Ascending aorta (tissue), 2 donors: ENCODE data around the gene PINK1. TPM values are rescaled to one million over a fixed set of nuclear protein-coding genes. Genes with fewer than 3 reads are reported as not detected.

Source experiments
- DNase-seq, 2 donors: peaks; one replicate each; pipeline ENCODE4 v3.0.0-alpha.2; 2019; ENCODE audit warnings: low spot score in 2 of 2
- H3K27ac ChIP-seq, 2 donors: fragments of 200-600 bp; sonication (generic); one replicate each; pipeline ENCODE4 v1.5.1; 2016 to 2017; ENCODE audit warnings: mild to moderate bottlenecking in 1 of 2
- H3K27me3 ChIP-seq: fragments of 200-600 bp; sonication (generic); one replicate; pipeline ENCODE4 v1.5.1; 2017
- H3K36me3 ChIP-seq, 2 donors: fragments of 200-600 bp; sonication (generic); one replicate each; pipeline ENCODE4 v1.5.1; 2016
- H3K4me1 ChIP-seq, 2 donors: fragments of 200-600 bp; sonication (generic); one replicate each; pipeline ENCODE4 v1.5.1; 2016 to 2017; ENCODE audit warnings: mild to moderate bottlenecking in 1 of 2
- H3K4me3 ChIP-seq, 2 donors: fragments of 200-600 bp; sonication (generic); one replicate each; pipeline ENCODE4 v1.5.1; 2016 to 2017; ENCODE audit warnings: mild to moderate bottlenecking in 1 of 2
- H3K9me3 ChIP-seq, 2 donors: fragments of 200-600 bp; sonication (generic); one replicate each; pipeline ENCODE4 v1.5.1; 2016
- intact Hi-C: fragments of 100-400 bp; cut with DNase I; formaldehyde crosslinking; loops from one replicate; pipeline ENCODE4 v1.15.1; 2023
- total RNA-seq: library from RNA; depleted of rRNA; stranded (reverse); fragments of >200 nt; gene quantifications from one replicate; pipeline ENCODE4 v1.1.0, GENCODE V29; 2016
- TF ChIP-seq, protein P1 (sequence below), 3 experiments: fragments of 200-600 bp in 2 of 3; fragments of 450-650 bp in 1 of 3; sonication (generic) in 2 of 3; IDR thresholded peaks; one replicate each; pipeline ENCODE4 v1.5.1; 2016 to 2019; ENCODE audit warnings: antibody characterized with exemption in 3 of 3, mild to moderate bottlenecking in 1 of 3, moderate library complexity in 1 of 3

The PINK1 gene
- total RNA-seq, 1 donor from 2014 or later, result 113 TPM

DNA sequence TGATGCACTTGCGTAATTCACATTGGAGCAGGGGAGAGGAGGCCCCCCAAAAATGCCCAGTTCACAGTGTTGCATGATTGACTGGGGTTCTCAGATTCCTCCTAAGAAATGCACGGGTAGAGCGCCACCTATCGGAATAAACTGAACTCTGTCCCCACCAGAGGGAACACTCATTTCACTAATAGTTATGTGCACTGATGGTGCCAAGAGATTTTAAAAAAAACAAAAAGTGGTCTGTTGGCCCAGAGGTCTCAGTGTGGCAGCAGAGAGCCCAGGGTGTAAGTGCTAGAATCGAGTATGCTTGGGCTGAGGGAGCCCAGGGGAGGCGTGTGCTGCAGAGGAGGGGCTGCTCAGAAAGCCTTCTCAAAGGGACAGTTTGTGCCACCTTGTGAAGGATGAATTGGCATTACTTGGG is 6.9 kb downstream of the PINK1 start:
- intact Hi-C loops, result no loop called here
- H3K36me3 ChIP-seq, result peaks cover 54 to 83% of the 10 kb centered on the region in 2 donors
- H3K4me3 ChIP-seq, result no peak overlapping the region
- H3K9me3 ChIP-seq, result no peaks in the 10 kb centered on the region
- H3K27ac ChIP-seq, result no peak overlapping the region
- TF ChIP-seq, protein P1, sequence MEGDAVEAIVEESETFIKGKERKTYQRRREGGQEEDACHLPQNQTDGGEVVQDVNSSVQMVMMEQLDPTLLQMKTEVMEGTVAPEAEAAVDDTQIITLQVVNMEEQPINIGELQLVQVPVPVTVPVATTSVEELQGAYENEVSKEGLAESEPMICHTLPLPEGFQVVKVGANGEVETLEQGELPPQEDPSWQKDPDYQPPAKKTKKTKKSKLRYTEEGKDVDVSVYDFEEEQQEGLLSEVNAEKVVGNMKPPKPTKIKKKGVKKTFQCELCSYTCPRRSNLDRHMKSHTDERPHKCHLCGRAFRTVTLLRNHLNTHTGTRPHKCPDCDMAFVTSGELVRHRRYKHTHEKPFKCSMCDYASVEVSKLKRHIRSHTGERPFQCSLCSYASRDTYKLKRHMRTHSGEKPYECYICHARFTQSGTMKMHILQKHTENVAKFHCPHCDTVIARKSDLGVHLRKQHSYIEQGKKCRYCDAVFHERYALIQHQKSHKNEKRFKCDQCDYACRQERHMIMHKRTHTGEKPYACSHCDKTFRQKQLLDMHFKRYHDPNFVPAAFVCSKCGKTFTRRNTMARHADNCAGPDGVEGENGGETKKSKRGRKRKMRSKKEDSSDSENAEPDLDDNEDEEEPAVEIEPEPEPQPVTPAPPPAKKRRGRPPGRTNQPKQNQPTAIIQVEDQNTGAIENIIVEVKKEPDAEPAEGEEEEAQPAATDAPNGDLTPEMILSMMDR (IDR thresholded peaks at IDR 0.05), result peak; percentile 54 to 79 (median 66)
- H3K27me3 ChIP-seq, result no peaks in the 10 kb centered on the region
- DNase-seq, result no peak
- H3K4me1 ChIP-seq, result peaks cover 0 to 2% of the 10 kb centered on the region in 2 donors

DNA sequence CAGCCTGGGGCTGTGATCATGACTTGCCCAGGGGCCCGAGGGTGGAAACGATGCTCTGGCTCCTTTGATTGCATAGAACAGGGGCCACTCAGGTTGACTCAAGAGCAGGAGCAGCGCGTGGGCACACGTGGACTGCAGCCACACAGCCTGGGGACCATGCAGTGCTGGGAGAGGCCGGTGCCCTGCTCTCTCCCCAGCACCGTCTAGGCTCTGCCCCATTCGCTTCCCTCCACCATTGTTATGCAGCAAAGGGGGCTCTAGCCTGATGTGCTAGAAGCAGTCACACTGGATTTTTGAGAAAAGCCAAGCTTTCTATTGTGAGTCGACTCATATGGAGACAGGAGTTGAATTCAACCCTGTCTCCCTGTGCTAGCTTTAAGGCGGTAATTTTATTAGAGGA is 8.7 kb downstream of the PINK1 start:
- TF ChIP-seq, protein P1 (IDR thresholded peaks at IDR 0.05), result no peak
- Histone ChIP-seq H3K36me3 (peaks cover 68 to 93% of the 10 kb centered on the region in 2 donors), H3K27ac (no peak overlapping the region), H3K4me3 (no peak overlapping the region), H3K9me3 (no peaks in the 10 kb centered on the region), H3K27me3 (no peaks in the 10 kb centered on the region), H3K4me1 (no peaks in the 10 kb centered on the region)
- intact Hi-C loops, result no loop called here
- DNase-seq, result no peak

- DNase-seq, result no peak
- Histone ChIP-seq H3K27me3 (no peaks in the 10 kb centered on the region), H3K27ac (no peak overlapping the region), H3K4me3 (no peak overlapping the region), H3K4me1 (no peaks in the 10 kb centered on the region), H3K9me3 (no peaks in the 10 kb centered on the region), H3K36me3 (peaks cover 70 to 89% of the 10 kb centered on the region in 2 donors)
- intact Hi-C loops, result no loop called here
- TF ChIP-seq, protein P1 (IDR thresholded peaks at IDR 0.05), result no peak
Observed at GRCh38 chr1:20643080-20643479, 9.8 kb downstream of the PINK1 start.

GRCh38 chr1:20644416-20644815 is 11.2 kb downstream of the PINK1 start:
- intact Hi-C loops, result no loop called here
- H3K4me1 ChIP-seq, result no peaks in the 10 kb centered on the region
- no peak overlapping the region for H3K4me3 ChIP-seq
- no peak overlapping the region for H3K27ac ChIP-seq
- no peaks in the 10 kb centered on the region for H3K9me3 ChIP-seq
- TF ChIP-seq, protein P1 (IDR thresholded peaks at IDR 0.05), result no peak
- no peak for DNase-seq
- no peaks in the 10 kb centered on the region for H3K27me3 ChIP-seq
- peaks cover 72 to 89% of the 10 kb centered on the region in 2 donors for H3K36me3 ChIP-seq

GRCh38 chr1:20645414-20645813 is 12.2 kb downstream of the PINK1 start:
- DNase-seq, result no peak
- no peak overlapping the region for H3K4me3 ChIP-seq
- intact Hi-C loops, result no loop called here
- H3K9me3 ChIP-seq, result no peaks in the 10 kb centered on the region
- no peaks in the 10 kb centered on the region for H3K27me3 ChIP-seq
- TF ChIP-seq, protein P1 (IDR thresholded peaks at IDR 0.05), result no peak
- peaks cover 79 to 89% of the 10 kb centered on the region in 2 donors for H3K36me3 ChIP-seq
- H3K4me1 ChIP-seq, result no peaks in the 10 kb centered on the region
- no peak overlapping the region for H3K27ac ChIP-seq

DNA sequence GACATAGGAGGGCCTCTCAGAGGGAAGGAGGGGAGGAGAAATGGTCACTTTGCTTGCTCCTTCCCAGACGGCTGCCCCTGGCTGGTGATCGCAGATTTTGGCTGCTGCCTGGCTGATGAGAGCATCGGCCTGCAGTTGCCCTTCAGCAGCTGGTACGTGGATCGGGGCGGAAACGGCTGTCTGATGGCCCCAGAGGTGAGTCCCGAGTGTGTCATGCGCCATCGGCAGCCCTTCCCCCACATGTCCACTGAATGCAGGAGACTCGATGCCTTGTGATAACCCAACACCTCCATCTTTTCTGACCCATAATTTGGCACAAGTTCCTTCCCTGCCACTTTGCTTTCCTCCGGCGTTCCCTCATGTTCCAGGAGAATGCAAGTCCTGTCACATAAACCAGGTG is 15.2 kb downstream of the PINK1 start:
- H3K9me3 ChIP-seq, result no peaks in the 10 kb centered on the region
- TF ChIP-seq, protein P1 (IDR thresholded peaks at IDR 0.05), result no peak
- H3K4me3 ChIP-seq, result no peak overlapping the region
- H3K4me1 ChIP-seq, result no peaks in the 10 kb centered on the region
- intact Hi-C loops, result no loop called here
- no peak for DNase-seq
- H3K27ac ChIP-seq, result no peak overlapping the region
- peaks cover 81% of the 10 kb centered on the region in 2 donors for H3K36me3 ChIP-seq
- no peaks in the 10 kb centered on the region for H3K27me3 ChIP-seq
